Prostate gland (tissue), 2 donors: ENCODE data around the gene BMAL1. TPM values are rescaled to one million over a fixed set of nuclear protein-coding genes. Genes with fewer than 3 reads are reported as not detected.
"Not testable (repeated sequence)": the region's sequence is repeated elsewhere in the genome, so short reads cannot be mapped to it uniquely, and the experiment has no call there.

Experiments used
- DNase-seq: peaks from one replicate; pipeline ENCODE4 v3.0.0-alpha.2; 2019; ENCODE audit warnings: low spot score
- H3K27ac ChIP-seq, 2 donors: fragments of 200-600 bp; sonication (generic); 2 replicates each; pipeline ENCODE4 v1.5.1; 2017 to 2019
- H3K27me3 ChIP-seq: fragments of 200-600 bp; sonication (generic); replicated peaks from 2 replicates; pipeline ENCODE4 v1.5.1; 2019; ENCODE audit not compliant: insufficient read depth
- H3K36me3 ChIP-seq, 2 donors: fragments of 200-600 bp; sonication (generic); 1 replicate in 1 of 2; 2 replicates in 1 of 2; pipeline versions ENCODE4 v1.5.1 to v1.8.1; 2017 to 2019
- H3K4me1 ChIP-seq: fragments of 200-600 bp; sonication (generic); replicated peaks from 2 replicates; pipeline ENCODE4 v1.5.1; 2019
- H3K4me3 ChIP-seq, 2 donors: fragments of 200-600 bp; sonication (generic); 2 replicates each; pipeline ENCODE4 v1.5.1; 2017 to 2019
- H3K9me3 ChIP-seq: fragments of 200-600 bp; sonication (generic); 2 replicates; pipeline ENCODE4 v1.5.1; 2017
- POLR2A ChIP-seq: fragments of 450-650 bp; IDR thresholded peaks from one replicate; pipeline ENCODE4 v1.6.1; 2016; ENCODE audit warnings: antibody characterized with exemption, mild to moderate bottlenecking
- POLR2AphosphoS5 ChIP-seq: sonication (generic); formaldehyde crosslinking; IDR thresholded peaks from one replicate; pipeline ENCODE4 v1.6.1; 2017; ENCODE audit warnings: antibody characterized with exemption
- WGBS: methylation state at CpG from one replicate; pipeline ENCODE4 v1.1.5; 2018; 5-methylcytosine and 5-hydroxymethylcytosine counted together
- intact Hi-C: fragments of 100-400 bp; cut with DNase I; formaldehyde crosslinking; loops from one replicate; pipeline ENCODE4 v1.14.2; 2022
- total RNA-seq, 2 donors: library from RNA; depleted of rRNA; stranded (reverse); fragments of >200 nt; gene quantifications; one replicate each; pipeline ENCODE4 v1.1.0, GENCODE V29; 2016
- TF ChIP-seq, protein P1 (sequence below), 4 experiments: fragments of 200-600 bp in 2 of 4; fragments of 450-650 bp in 2 of 4; sonication (generic) in 2 of 4; IDR thresholded peaks; 1 replicate in 3 of 4; 2 replicates in 1 of 4; pipeline ENCODE4 v1.5.1; 2016 to 2019; ENCODE audit warnings: antibody characterized with exemption in 4 of 4, mild to moderate bottlenecking in 2 of 4, moderate library complexity in 2 of 4

The BMAL1 gene
- total RNA-seq, 2 donors from 2014 or later = 19.4 to 38.1 TPM

GRCh38 chr11:13429288-13429687, 151.7 kb downstream of the BMAL1 start:
- Histone ChIP-seq H3K9me3 (no peaks in the 10 kb centered on the region), H3K4me3 (no peak overlapping the region), H3K4me1 (no peaks in the 10 kb centered on the region), H3K36me3 (no peaks in the 10 kb centered on the region), H3K27ac (no peak overlapping the region), H3K27me3 (no peaks in the 10 kb centered on the region)
- TF ChIP-seq, protein P1, sequence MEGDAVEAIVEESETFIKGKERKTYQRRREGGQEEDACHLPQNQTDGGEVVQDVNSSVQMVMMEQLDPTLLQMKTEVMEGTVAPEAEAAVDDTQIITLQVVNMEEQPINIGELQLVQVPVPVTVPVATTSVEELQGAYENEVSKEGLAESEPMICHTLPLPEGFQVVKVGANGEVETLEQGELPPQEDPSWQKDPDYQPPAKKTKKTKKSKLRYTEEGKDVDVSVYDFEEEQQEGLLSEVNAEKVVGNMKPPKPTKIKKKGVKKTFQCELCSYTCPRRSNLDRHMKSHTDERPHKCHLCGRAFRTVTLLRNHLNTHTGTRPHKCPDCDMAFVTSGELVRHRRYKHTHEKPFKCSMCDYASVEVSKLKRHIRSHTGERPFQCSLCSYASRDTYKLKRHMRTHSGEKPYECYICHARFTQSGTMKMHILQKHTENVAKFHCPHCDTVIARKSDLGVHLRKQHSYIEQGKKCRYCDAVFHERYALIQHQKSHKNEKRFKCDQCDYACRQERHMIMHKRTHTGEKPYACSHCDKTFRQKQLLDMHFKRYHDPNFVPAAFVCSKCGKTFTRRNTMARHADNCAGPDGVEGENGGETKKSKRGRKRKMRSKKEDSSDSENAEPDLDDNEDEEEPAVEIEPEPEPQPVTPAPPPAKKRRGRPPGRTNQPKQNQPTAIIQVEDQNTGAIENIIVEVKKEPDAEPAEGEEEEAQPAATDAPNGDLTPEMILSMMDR (IDR thresholded peaks at IDR 0.05) = no peak
- TF ChIP-seq POLR2AphosphoS5 = no peak
- no peak for TF ChIP-seq POLR2A
- 97% methylated on average over 1 of the region's 1 CpG for WGBS
- no peak for DNase-seq
- intact Hi-C loops = no loop called here

GRCh38 chr11:13429836-13430235, 152.2 kb downstream of the BMAL1 start:
- intact Hi-C loops = no loop called here
- no peaks in the 10 kb centered on the region for H3K9me3 ChIP-seq
- no peaks in the 10 kb centered on the region for H3K36me3 ChIP-seq
- over 99% methylated on average over 3 of the region's 3 CpGs for WGBS
- no peaks in the 10 kb centered on the region for H3K4me1 ChIP-seq
- no peak overlapping the region for H3K4me3 ChIP-seq
- TF ChIP-seq POLR2A (no peak), POLR2AphosphoS5 (no peak)
- TF ChIP-seq, protein P1 (IDR thresholded peaks at IDR 0.05) = no peak
- H3K27ac ChIP-seq = no peak overlapping the region
- no peaks in the 10 kb centered on the region for H3K27me3 ChIP-seq
- no peak for DNase-seq

GRCh38 chr11:13433437-13433836, 155.8 kb downstream of the BMAL1 start:
- Histone ChIP-seq H3K9me3 (no peaks in the 10 kb centered on the region), H3K36me3 (no peaks in the 10 kb centered on the region), H3K27me3 (no peaks in the 10 kb centered on the region), H3K4me3 (no peak overlapping the region), H3K4me1 (no peaks in the 10 kb centered on the region), H3K27ac (no peak overlapping the region)
- TF ChIP-seq POLR2A = no peak
- TF ChIP-seq, protein P1 (IDR thresholded peaks at IDR 0.05) = no peak
- no peak for TF ChIP-seq POLR2AphosphoS5
- intact Hi-C loops = no loop called here
- WGBS = 94% methylated on average over 2 of the region's 2 CpGs
- no peak for DNase-seq

DNA sequence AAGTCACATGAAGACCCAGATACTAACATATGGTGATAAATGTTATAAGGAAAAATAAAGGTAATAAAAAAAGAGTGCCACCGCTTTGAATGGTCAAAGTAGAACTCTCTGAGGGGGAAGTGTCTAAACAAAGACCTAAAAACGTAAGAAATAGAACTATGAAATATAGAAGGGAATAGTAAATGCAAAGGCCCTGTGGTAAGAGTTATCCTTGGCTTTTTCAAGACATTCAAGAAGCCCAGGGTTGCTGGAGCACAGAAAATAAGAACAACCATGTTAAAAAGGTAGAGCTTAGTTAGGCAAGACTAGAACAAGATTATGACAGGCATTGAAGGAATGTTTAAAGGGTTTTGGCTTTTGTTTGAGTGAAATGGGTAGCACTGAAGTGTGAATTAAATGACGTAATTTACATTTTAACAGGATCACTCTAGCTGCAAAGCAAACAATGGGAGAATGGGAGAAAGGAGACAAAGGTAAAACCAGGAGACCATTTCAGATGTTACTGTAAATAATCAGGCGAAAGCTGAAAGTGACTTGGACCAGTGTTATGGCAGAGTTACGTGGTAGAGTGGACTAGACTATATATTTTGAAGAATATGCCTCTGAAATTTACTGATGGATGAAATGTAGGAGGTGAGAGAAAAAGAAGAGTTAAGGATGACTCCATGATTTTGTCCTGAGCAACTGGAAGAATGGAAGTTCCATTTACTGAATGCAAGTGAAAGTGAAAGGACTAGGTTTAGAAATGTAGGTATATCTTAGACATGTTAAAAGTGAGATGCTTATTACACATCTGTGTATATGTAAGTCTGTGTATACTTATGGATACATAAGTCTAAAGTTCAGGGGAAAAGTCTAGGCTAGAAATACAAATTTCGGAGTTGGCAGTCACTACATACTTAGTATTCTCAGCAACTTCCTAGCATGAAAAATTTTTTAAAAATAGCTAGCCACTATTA, 156.9 kb downstream of the BMAL1 start:
- 93% methylated on average over 6 of the region's 6 CpGs for WGBS
- TF ChIP-seq, protein P1 (IDR thresholded peaks at IDR 0.05) = no peak
- TF ChIP-seq POLR2AphosphoS5 (no peak), POLR2A (no peak)
- H3K4me1 ChIP-seq = no peaks in the 10 kb centered on the region
- no peak overlapping the region for H3K27ac ChIP-seq
- DNase-seq = no peak
- H3K4me3 ChIP-seq = no peak overlapping the region
- intact Hi-C loops = no loop called here
- no peaks in the 10 kb centered on the region for H3K9me3 ChIP-seq
- no peaks in the 10 kb centered on the region for H3K36me3 ChIP-seq
- no peaks in the 10 kb centered on the region for H3K27me3 ChIP-seq

- H3K9me3 ChIP-seq, H3K4me3 ChIP-seq, H3K27ac ChIP-seq, H3K36me3 ChIP-seq, H3K27me3 ChIP-seq, H3K4me1 ChIP-seq, DNase-seq, intact Hi-C loops: not testable (repeated sequence)
- 88% methylated on average over 7 of the region's 7 CpGs for WGBS
Measured at GRCh38 chr11:13436836-13437235, 159.2 kb downstream of the BMAL1 start.

Other genes starting within 250 kb of the BMAL1 start
- gene BTBD10, start 185.4 kb downstream of the BMAL1 start, total RNA-seq = 10 to 100 TPM; 21.9 to 31.8 TPM
- not detected for gene PTH, start 218.2 kb downstream of the BMAL1 start, total RNA-seq